SH-SY5Y (cell line): Measurements from ENCODE around the gene MYRIP.

Experiments
- GATA2 ChIP-seq: IDR thresholded peaks from 2 replicates; pipeline ENCODE4 v1.6.1; 2011; ENCODE audit warnings: mild to moderate bottlenecking, low read depth, low read length
- GATA3 ChIP-seq: IDR thresholded peaks from 2 replicates; pipeline ENCODE4 v1.6.1; 2011; ENCODE audit warnings: low read depth, mild to moderate bottlenecking, low read length, moderate library complexity

GRCh38 chr3:40068636-40069035 is 259.2 kb downstream of the MYRIP start:
- TF ChIP-seq GATA2 (no peak), GATA3 (no peak)
